Liver (tissue), 9 donors: ENCODE results near the gene TRDN. TPM values are rescaled to one million over a fixed set of nuclear protein-coding genes. Genes with fewer than 3 reads are reported as not detected.

Experiments used
- DNase-seq: peaks from one replicate; pipeline ENCODE4 v3.0.0-alpha.2; 2017; ENCODE audit warnings: low spot score
- H3K27ac ChIP-seq, 2 donors: one replicate each; pipeline ENCODE4 v1.7.0; 2013; ENCODE audit warnings: inconsistent platforms in 2 of 2, low read length in 2 of 2, control low read depth in 1 of 2, low read depth in 1 of 2, mild to moderate bottlenecking in 1 of 2
- H3K27me3 ChIP-seq, 4 donors: one replicate each; pipeline versions ENCODE4 v1.6.1 to v1.7.0; 2013; ENCODE audit warnings: low read length in 3 of 4, inconsistent platforms in 1 of 4, mild to moderate bottlenecking in 1 of 4, moderate library complexity in 1 of 4; ENCODE audit not compliant: control insufficient read depth in 4 of 4, insufficient read depth in 4 of 4
- H3K36me3 ChIP-seq, 4 donors: one replicate each; pipeline versions ENCODE4 v1.6.1 to v1.7.0; 2013; ENCODE audit warnings: low read length in 3 of 4, mild to moderate bottlenecking in 3 of 4, low read depth in 1 of 4, moderate library complexity in 1 of 4; ENCODE audit not compliant: control insufficient read depth in 4 of 4, insufficient read depth in 3 of 4
- H3K4me1 ChIP-seq, 4 donors: one replicate each; pipeline versions ENCODE4 v1.6.1 to v1.7.0; 2013; ENCODE audit warnings: low read length in 3 of 4, mild to moderate bottlenecking in 3 of 4, moderate library complexity in 1 of 4; ENCODE audit not compliant: control insufficient read depth in 4 of 4, insufficient read depth in 4 of 4
- H3K4me3 ChIP-seq, 3 donors: one replicate each; pipeline versions ENCODE4 v1.6.1 to v1.7.0; 2013; ENCODE audit warnings: low read length in 3 of 3, control low read depth in 1 of 3, low read depth in 1 of 3, mild to moderate bottlenecking in 1 of 3
- H3K9ac ChIP-seq, 2 donors: one replicate each; pipeline ENCODE4 v1.7.0; 2013; ENCODE audit warnings: low read length in 2 of 2, mild to moderate bottlenecking in 2 of 2, moderate library complexity in 2 of 2, control low read depth in 1 of 2, low read depth in 1 of 2
- H3K9me3 ChIP-seq, 4 donors: one replicate each; pipeline versions ENCODE4 v1.6.1 to v1.7.0; 2013; ENCODE audit warnings: low read length in 3 of 4; ENCODE audit not compliant: control insufficient read depth in 4 of 4
- ATF3 ChIP-seq: IDR thresholded peaks from 2 replicates; pipeline ENCODE4 v1.6.1; 2016; ENCODE audit warnings: antibody characterized with exemption
- CTCF ChIP-seq: fragments of 150-350 bp; IDR thresholded peaks from 2 replicates; pipeline ENCODE4 v1.5.1; 2017; ENCODE audit warnings: improper control_type of control experiment, low read depth, low read length; ENCODE audit not compliant: missing input control
- EGR1 ChIP-seq, 2 donors: IDR thresholded peaks; 2 replicates each; pipeline ENCODE4 v1.6.1; 2016 to 2018; ENCODE audit warnings: antibody characterized with exemption in 2 of 2, low read depth in 2 of 2
- FOXA1 ChIP-seq: IDR thresholded peaks from 2 replicates; pipeline ENCODE4 v1.6.1; 2016; ENCODE audit warnings: antibody characterized with exemption
- FOXA2 ChIP-seq: IDR thresholded peaks from 2 replicates; pipeline ENCODE4 v1.6.1; 2016; ENCODE audit warnings: antibody characterized with exemption
- GABPA ChIP-seq, 2 donors: IDR thresholded peaks in 1 of 2; conservative IDR thresholded peaks in 1 of 2; 2 replicates each; pipeline ENCODE4 v1.6.1; 2016; ENCODE audit warnings: antibody characterized with exemption in 2 of 2, mild to moderate bottlenecking in 1 of 2, moderate library complexity in 1 of 2
- HNF4A ChIP-seq, 2 donors: conservative IDR thresholded peaks; 2 replicates each; pipeline ENCODE4 v1.6.1; 2016; ENCODE audit warnings: antibody characterized with exemption in 2 of 2, mild to moderate bottlenecking in 2 of 2
- JUND ChIP-seq, 2 donors: IDR thresholded peaks; 2 replicates each; pipeline ENCODE4 v1.6.1; 2016; ENCODE audit warnings: antibody characterized with exemption in 2 of 2
- RAD21 ChIP-seq, 2 donors: IDR thresholded peaks; 2 replicates each; pipeline ENCODE4 v1.6.1; 2016; ENCODE audit warnings: antibody characterized with exemption in 2 of 2, mild to moderate bottlenecking in 2 of 2
- REST ChIP-seq: IDR thresholded peaks from 2 replicates; pipeline ENCODE4 v1.6.1; 2016; ENCODE audit warnings: antibody characterized with exemption, mild to moderate bottlenecking
- RXRA ChIP-seq, 2 donors: IDR thresholded peaks; 2 replicates each; pipeline ENCODE4 v1.6.1; 2017 to 2018; ENCODE audit warnings: antibody characterized with exemption in 2 of 2, mild to moderate bottlenecking in 1 of 2
- SP1 ChIP-seq: IDR thresholded peaks from 2 replicates; pipeline ENCODE4 v1.6.1; 2018; ENCODE audit warnings: antibody characterized with exemption, mild to moderate bottlenecking
- TAF1 ChIP-seq: conservative IDR thresholded peaks from 2 replicates; pipeline ENCODE4 v1.6.1; 2016; ENCODE audit warnings: antibody characterized with exemption, mild to moderate bottlenecking
- YY1 ChIP-seq: IDR thresholded peaks from 2 replicates; pipeline ENCODE4 v1.6.1; 2016; ENCODE audit warnings: antibody characterized with exemption, mild to moderate bottlenecking
- WGBS: extraction: QIAGEN DNeasy Blood & Tissue Kit; methylation state at CpG from one replicate; pipeline ENCODE4 v1.1.7; 2013; 5-methylcytosine and 5-hydroxymethylcytosine counted together
- polyA plus RNA-seq, 2 donors: library from polyadenylated mRNA; stranded (reverse) in 1 of 2; unstranded in 1 of 2; fragments of 200-250 nt in 1 of 2; fragments of >200 nt in 1 of 2; fragmentation: Nextera tagmentation in 1 of 2; extraction: Ambion mirVana in 1 of 2; gene quantifications; one replicate each; pipeline versions ENCODE4 v1.2.1 to v1.2.3, GENCODE V29; 2013 to 2015
- total RNA-seq, 2 donors: library from RNA; depleted of rRNA; stranded (reverse); fragments of >200 nt; gene quantifications; one replicate each; pipeline ENCODE4 v1.2.3, GENCODE V29; 2014
- donor health status: healthy.
- donor health status: healthy.
- donor health status: healthy.
- donor health status: healthy.
- donor health status: healthy.

Gene TRDN
- total and polyA plus RNA-seq, 4 donors, result 0.08 to 0.79 TPM; not detected in 2

GRCh38 chr6:123417535-123417934, 219.2 kb downstream of the TRDN start:
- Histone ChIP-seq H3K27ac (no peak overlapping the region), H3K9ac (no peak overlapping the region), H3K27me3 (no peaks in the 10 kb centered on the region), H3K36me3 (no peaks in the 10 kb centered on the region), H3K9me3 (no peaks in the 10 kb centered on the region), H3K4me3 (no peak overlapping the region), H3K4me1 (no peaks in the 10 kb centered on the region)
- no peak for TF ChIP-seq REST
- TF ChIP-seq HNF4A (conservative IDR thresholded peaks at IDR 0.05), result peak in 1 of 2 donors; percentile 40
- TF ChIP-seq RAD21 (IDR thresholded peaks at IDR 0.05), result no peak
- TF ChIP-seq EGR1 (IDR thresholded peaks at IDR 0.05; ENCODE audit: low read depth in 2 of 2), result no peak
- TF ChIP-seq YY1, result no peak
- no peak for TF ChIP-seq FOXA2
- no peak for DNase-seq
- WGBS, result 52% methylated on average over 3 of the region's 3 CpGs

- DNase-seq, result peak; percentile 38
- no peak overlapping the region for H3K4me3 ChIP-seq
- H3K27ac ChIP-seq, result no peak overlapping the region
- H3K4me1 ChIP-seq, result no peaks in the 10 kb centered on the region
- no peaks in the 10 kb centered on the region for H3K9me3 ChIP-seq
- TF ChIP-seq RXRA (IDR thresholded peaks at IDR 0.05), result no peak
- TF ChIP-seq RAD21 (IDR thresholded peaks at IDR 0.05), result peak; percentile 71 to 78
- peak; percentile 66 for TF ChIP-seq CTCF
- WGBS, result 15% methylated on average over 6 of the region's 6 CpGs
- H3K36me3 ChIP-seq, result no peaks in the 10 kb centered on the region
- H3K9ac ChIP-seq, result no peak overlapping the region
- H3K27me3 ChIP-seq, result no peaks in the 10 kb centered on the region
Observed at GRCh38 chr6:123415844-123416468, 220.8 kb downstream of the TRDN start.

- H3K36me3 ChIP-seq, result no peaks in the 10 kb centered on the region
- 73% methylated on average over 1 of the region's 1 CpG for WGBS
- H3K4me3 ChIP-seq, result no peak overlapping the region
- H3K27me3 ChIP-seq, result no peaks in the 10 kb centered on the region
- no peaks in the 10 kb centered on the region for H3K9me3 ChIP-seq
- no peaks in the 10 kb centered on the region for H3K4me1 ChIP-seq
- no peak for DNase-seq
- no peak overlapping the region for H3K27ac ChIP-seq
- TF ChIP-seq GABPA (IDR thresholded peaks at IDR 0.05 in 1 of 2, conservative IDR thresholded peaks at IDR 0.05 in 1 of 2) (no peak), CTCF (no peak), ATF3 (no peak), JUND (IDR thresholded peaks at IDR 0.05) (no peak), FOXA1 (no peak), REST (no peak), SP1 (no peak), TAF1 (no peak)
- H3K9ac ChIP-seq, result no peak overlapping the region
Observed at GRCh38 chr6:123404975-123405374, 231.8 kb downstream of the TRDN start.
